OCI-LY1 (cell line): ENCODE results near the gene PSMA3.

Experiments
- H2AFZ ChIP-seq: fragments of 200-600 bp; sonication (generic), shearing (Covaris generic); 2 replicates; pipeline ENCODE4 v1.6.0; 2014; ENCODE audit warnings: antibody characterized with exemption, mild to moderate bottlenecking, low read length
- H3F3A ChIP-seq: fragments of 200-600 bp; sonication (generic), shearing (Covaris generic); 2 replicates; pipeline ENCODE4 v1.6.0; 2014; ENCODE audit warnings: mild to moderate bottlenecking, antibody characterized with exemption, low read length, moderate library complexity; ENCODE audit not compliant: insufficient read depth
- H3K27ac ChIP-seq: fragments of 200-600 bp; sonication (generic); 2 replicates; pipeline ENCODE4 v1.5.1; 2014; ENCODE audit warnings: low read length, mixed run types, mild to moderate bottlenecking, low read depth; ENCODE audit not compliant: poor library complexity, severe bottlenecking
- H3K27me3 ChIP-seq: fragments of 200-600 bp; sonication (generic); 2 replicates; pipeline ENCODE4 v1.6.0; 2014; ENCODE audit warnings: antibody characterized with exemption, mild to moderate bottlenecking, low read length, moderate library complexity; ENCODE audit not compliant: insufficient read depth
- H3K36me3 ChIP-seq: fragments of 200-600 bp; sonication (generic); 2 replicates; pipeline ENCODE4 v1.6.1; 2014; ENCODE audit warnings: mild to moderate bottlenecking, antibody characterized with exemption, low read length, moderate library complexity, mixed read lengths; ENCODE audit not compliant: insufficient read depth
- H3K4me1 ChIP-seq: fragments of 200-600 bp; sonication (generic); 2 replicates; pipeline ENCODE4 v1.5.1; 2014; ENCODE audit warnings: mild to moderate bottlenecking, low read length, moderate library complexity; ENCODE audit not compliant: insufficient read depth, severe bottlenecking
- H3K4me2 ChIP-seq: fragments of 200-600 bp; sonication (generic), shearing (Covaris generic); 2 replicates; pipeline ENCODE4 v1.6.1; 2014; ENCODE audit warnings: low read length
- H3K4me3 ChIP-seq: fragments of 200-600 bp; sonication (generic); 2 replicates; pipeline ENCODE4 v1.5.1; 2014; ENCODE audit warnings: low read length, low read depth, mild to moderate bottlenecking, mixed read lengths; ENCODE audit not compliant: poor library complexity, severe bottlenecking
- H3K79me2 ChIP-seq: fragments of 200-600 bp; shearing (Covaris generic); 2 replicates; pipeline ENCODE4 v1.6.1; 2016; ENCODE audit warnings: mixed run types, low read length, mixed read lengths; ENCODE audit not compliant: insufficient read depth
- H3K9ac ChIP-seq: fragments of 200-600 bp; sonication (generic), shearing (Covaris generic); 2 replicates; pipeline ENCODE4 v1.6.1; 2014; ENCODE audit warnings: mild to moderate bottlenecking, low read length, mixed read lengths
- H3K9me2 ChIP-seq: fragments of 200-600 bp; sonication (generic), shearing (Covaris generic); 2 replicates; pipeline ENCODE4 v1.6.1; 2014; ENCODE audit warnings: low read depth, mild to moderate bottlenecking, low read length, mixed read lengths
- H3K9me3 ChIP-seq: fragments of 200-600 bp; shearing (Covaris generic); 2 replicates; pipeline ENCODE4 v1.6.1; 2014; ENCODE audit warnings: low read length, mixed read lengths
- H4K20me1 ChIP-seq: fragments of 200-600 bp; sonication (generic), shearing (Covaris generic); 2 replicates; pipeline ENCODE4 v1.6.0; 2016; ENCODE audit warnings: mild to moderate bottlenecking, low read length; ENCODE audit not compliant: insufficient read depth
- EZH2 ChIP-seq: fragments of 200-600 bp; sonication (generic), shearing (Covaris generic); IDR thresholded peaks from 2 replicates; pipeline ENCODE4 v1.8.0; 2017; ENCODE audit warnings: borderline replicate concordance, mixed run types, mild to moderate bottlenecking, antibody characterized with exemption, low read length, moderate library complexity, mixed read lengths
- TF ChIP-seq, protein P1 (sequence below): fragments of 200-600 bp; sonication (generic), shearing (Covaris generic); IDR thresholded peaks from 2 replicates; pipeline ENCODE4 v1.5.1; 2017; ENCODE audit warnings: mild to moderate bottlenecking, antibody characterized with exemption, low read length, moderate library complexity, mixed read lengths

PSMA3 gene

DNA sequence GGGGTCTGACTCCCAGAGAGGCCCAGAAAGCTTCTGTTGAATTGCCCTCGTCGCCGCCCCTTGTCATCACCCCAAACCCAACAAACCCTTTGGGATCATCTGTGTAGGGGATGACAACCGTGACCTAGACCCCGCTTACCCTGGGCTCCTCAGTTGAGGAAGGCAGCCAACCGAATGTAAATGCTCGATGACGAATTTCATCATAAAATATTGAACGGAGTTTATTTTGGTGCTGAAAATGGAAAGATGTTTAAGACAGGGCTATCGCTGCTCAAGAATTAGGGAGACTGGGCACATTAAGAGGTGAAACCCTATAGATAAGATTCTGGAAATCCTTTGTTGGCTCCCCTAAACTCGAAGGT, 44.2 kb upstream of the PSMA3 start:
- no peaks in the 10 kb centered on the region for H3F3A ChIP-seq
- H3K27me3 ChIP-seq: no peaks in the 10 kb centered on the region
- peaks cover 18% of the 10 kb centered on the region for H3K79me2 ChIP-seq
- H3K9me3 ChIP-seq: no peaks in the 10 kb centered on the region
- peak overlapping the region; percentile 56 for H3K27ac ChIP-seq
- H4K20me1 ChIP-seq: no peaks in the 10 kb centered on the region
- TF ChIP-seq, protein P1, sequence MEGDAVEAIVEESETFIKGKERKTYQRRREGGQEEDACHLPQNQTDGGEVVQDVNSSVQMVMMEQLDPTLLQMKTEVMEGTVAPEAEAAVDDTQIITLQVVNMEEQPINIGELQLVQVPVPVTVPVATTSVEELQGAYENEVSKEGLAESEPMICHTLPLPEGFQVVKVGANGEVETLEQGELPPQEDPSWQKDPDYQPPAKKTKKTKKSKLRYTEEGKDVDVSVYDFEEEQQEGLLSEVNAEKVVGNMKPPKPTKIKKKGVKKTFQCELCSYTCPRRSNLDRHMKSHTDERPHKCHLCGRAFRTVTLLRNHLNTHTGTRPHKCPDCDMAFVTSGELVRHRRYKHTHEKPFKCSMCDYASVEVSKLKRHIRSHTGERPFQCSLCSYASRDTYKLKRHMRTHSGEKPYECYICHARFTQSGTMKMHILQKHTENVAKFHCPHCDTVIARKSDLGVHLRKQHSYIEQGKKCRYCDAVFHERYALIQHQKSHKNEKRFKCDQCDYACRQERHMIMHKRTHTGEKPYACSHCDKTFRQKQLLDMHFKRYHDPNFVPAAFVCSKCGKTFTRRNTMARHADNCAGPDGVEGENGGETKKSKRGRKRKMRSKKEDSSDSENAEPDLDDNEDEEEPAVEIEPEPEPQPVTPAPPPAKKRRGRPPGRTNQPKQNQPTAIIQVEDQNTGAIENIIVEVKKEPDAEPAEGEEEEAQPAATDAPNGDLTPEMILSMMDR: no peak
- TF ChIP-seq EZH2: no peak
- H3K9me2 ChIP-seq: no peaks in the 10 kb centered on the region
- H3K4me3 ChIP-seq: peak overlapping the region; percentile 97
- H3K36me3 ChIP-seq: peaks cover 3% of the 10 kb centered on the region; the same call in 1 of the 2 replicates
- peak overlapping the region; percentile 75 for H3K4me2 ChIP-seq
- peak overlapping the region; percentile 94 for H3K9ac ChIP-seq
- no peak overlapping the region for H2AFZ ChIP-seq
- peaks cover 21% of the 10 kb centered on the region for H3K4me1 ChIP-seq

DNA sequence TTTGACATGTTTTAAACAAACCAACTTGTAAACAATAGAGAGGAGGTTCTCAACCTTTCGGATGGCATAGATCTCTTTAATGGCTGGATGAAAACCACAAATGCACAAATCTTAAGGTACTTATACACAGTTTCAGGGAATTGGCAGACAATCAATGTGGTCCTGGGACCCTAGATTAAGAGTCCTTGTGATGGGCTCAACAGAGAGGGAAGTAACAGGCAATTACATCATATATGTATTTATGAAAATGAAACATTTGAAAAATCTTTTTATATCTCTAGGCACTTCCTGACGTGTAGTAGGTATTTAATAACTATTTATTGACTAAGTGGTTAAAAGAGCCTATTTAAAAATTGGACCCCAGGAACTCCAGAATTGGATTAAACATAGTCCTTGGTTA, 43.8 kb upstream of the PSMA3 start:
- Histone ChIP-seq H3F3A (no peaks in the 10 kb centered on the region), H3K9ac (peak overlapping the region; percentile 94), H3K27me3 (no peaks in the 10 kb centered on the region), H3K9me3 (no peaks in the 10 kb centered on the region), H3K27ac (peak overlapping the region; percentile 56), H3K36me3 (peaks cover 3% of the 10 kb centered on the region; the same call in 1 of the 2 replicates), H3K4me1 (peaks cover 21% of the 10 kb centered on the region), H3K9me2 (no peaks in the 10 kb centered on the region), H3K4me3 (peak overlapping the region; percentile 97), H2AFZ (no peak overlapping the region), H3K4me2 (peak overlapping the region; percentile 75), H3K79me2 (peaks cover 18% of the 10 kb centered on the region), H4K20me1 (no peaks in the 10 kb centered on the region)
- TF ChIP-seq, protein P1: no peak
- TF ChIP-seq EZH2: no peak

DNA sequence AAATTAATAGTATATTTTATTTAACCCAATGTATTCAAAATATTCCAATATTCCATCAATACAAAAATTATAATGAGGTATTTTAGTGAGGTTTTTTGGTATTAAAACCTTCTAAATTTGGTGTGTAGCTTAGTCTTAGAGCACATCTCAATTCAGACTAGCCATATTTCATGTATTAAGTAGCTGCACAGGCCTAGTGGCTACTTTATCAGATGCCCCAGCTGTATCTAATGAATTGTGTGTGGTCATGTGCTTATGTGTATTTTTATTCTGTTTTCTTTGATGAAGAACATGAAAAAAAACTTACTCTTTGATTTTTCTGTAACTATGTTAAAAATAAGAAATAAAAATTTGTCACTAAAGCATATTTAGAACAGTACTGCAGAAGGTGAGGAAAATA, 31.5 kb upstream of the PSMA3 start:
- no peak overlapping the region for H3K4me2 ChIP-seq

More for the DNA sequence above, 31.5 kb upstream of the PSMA3 start:
- no peaks in the 10 kb centered on the region for H3K9me2 ChIP-seq
- no peaks in the 10 kb centered on the region for H3K9me3 ChIP-seq
- no peak for TF ChIP-seq EZH2
- TF ChIP-seq, protein P1: no peak
- no peaks in the 10 kb centered on the region for H4K20me1 ChIP-seq
- no peaks in the 10 kb centered on the region for H3K4me1 ChIP-seq
- H3K36me3 ChIP-seq: peaks cover 60% of the 10 kb centered on the region
- H3K79me2 ChIP-seq: no peaks in the 10 kb centered on the region
- no peak overlapping the region for H3K9ac ChIP-seq
- no peaks in the 10 kb centered on the region for H3K27me3 ChIP-seq
- H3K27ac ChIP-seq: no peak overlapping the region
- H2AFZ ChIP-seq: no peak overlapping the region
- no peak overlapping the region for H3K4me3 ChIP-seq
- no peaks in the 10 kb centered on the region for H3F3A ChIP-seq
